ENCODE data around the gene SKI. TPM values are rescaled to one million over a fixed set of nuclear protein-coding genes. Genes with fewer than 3 reads are reported as not detected.

Gene SKI
- total RNA-seq, 3 donors from 2014 or later: 22.1 to 33.8 (median 26.7) TPM

- TF ChIP-seq POLR2A (IDR thresholded peaks at IDR 0.05) (no peak), POLR2AphosphoS5 (IDR thresholded peaks at IDR 0.05) (no peak), CTCF (IDR thresholded peaks at IDR 0.05) (no peak)
- DNase-seq (ENCODE audit: low spot score in 2 of 2): no peak
- no peaks in the 10 kb centered on the region for H3K9me3 ChIP-seq
- intact Hi-C loops (cut with DNase I; ENCODE audit: low total_unique reads): no loop called here
- H3K36me3 ChIP-seq: no peaks in the 10 kb centered on the region
- H3K4me1 ChIP-seq: peaks cover 0 to 12% of the 10 kb centered on the region in 2 donors
- no peak overlapping the region for H3K27ac ChIP-seq
- no peaks in the 10 kb centered on the region for H3K27me3 ChIP-seq
- no peak overlapping the region for H3K4me3 ChIP-seq
Observed at GRCh38 chr1:2185880-2186855, 42.0 kb upstream of the SKI start.

- Histone ChIP-seq H3K4me1 (peaks cover 0 to 12% of the 10 kb centered on the region in 2 donors), H3K36me3 (no peaks in the 10 kb centered on the region), H3K27me3 (no peaks in the 10 kb centered on the region), H3K4me3 (no peak overlapping the region), H3K27ac (no peak overlapping the region), H3K9me3 (no peaks in the 10 kb centered on the region)
- TF ChIP-seq POLR2AphosphoS5 (IDR thresholded peaks at IDR 0.05) (no peak), CTCF (IDR thresholded peaks at IDR 0.05) (no peak), POLR2A (IDR thresholded peaks at IDR 0.05) (no peak)
- no peak for DNase-seq (ENCODE audit: low spot score in 2 of 2)
- intact Hi-C loops (cut with DNase I; ENCODE audit: low total_unique reads): no loop called here
Observed at GRCh38 chr1:2186901-2187300, 41.2 kb upstream of the SKI start.

GRCh38 chr1:2187619-2188018 is 40.5 kb upstream of the SKI start:
- Histone ChIP-seq H3K27me3 (no peaks in the 10 kb centered on the region), H3K9me3 (no peaks in the 10 kb centered on the region), H3K27ac (no peak overlapping the region), H3K4me1 (peaks cover 0 to 17% of the 10 kb centered on the region in 2 donors), H3K4me3 (no peak overlapping the region), H3K36me3 (no peaks in the 10 kb centered on the region)
- TF ChIP-seq CTCF (IDR thresholded peaks at IDR 0.05): no peak
- no peak for TF ChIP-seq POLR2A (IDR thresholded peaks at IDR 0.05)
- no peak for TF ChIP-seq POLR2AphosphoS5 (IDR thresholded peaks at IDR 0.05)
- intact Hi-C loops (cut with DNase I; ENCODE audit: low total_unique reads): no loop called here
- no peak for DNase-seq (ENCODE audit: low spot score in 2 of 2)

GRCh38 chr1:2188336-2188735 is 39.8 kb upstream of the SKI start:
- intact Hi-C loops (cut with DNase I; ENCODE audit: low total_unique reads): no loop called here
- H3K27ac ChIP-seq: no peak overlapping the region
- no peak for DNase-seq (ENCODE audit: low spot score in 2 of 2)
- H3K4me3 ChIP-seq: no peak overlapping the region
- H3K4me1 ChIP-seq: peaks cover 0 to 23% of the 10 kb centered on the region in 2 donors
- no peaks in the 10 kb centered on the region for H3K36me3 ChIP-seq
- H3K9me3 ChIP-seq: no peaks in the 10 kb centered on the region
- H3K27me3 ChIP-seq: no peaks in the 10 kb centered on the region
- TF ChIP-seq CTCF (IDR thresholded peaks at IDR 0.05) (no peak), POLR2A (IDR thresholded peaks at IDR 0.05) (no peak), POLR2AphosphoS5 (IDR thresholded peaks at IDR 0.05) (no peak)

All from breast epithelium (tissue), 4 donors.